Ovary (tissue), 9 donors: Measurements from ENCODE around the gene DLL1. TPM values are rescaled to one million over a fixed set of nuclear protein-coding genes. Genes with fewer than 3 reads are reported as not detected.

Experiments used
- DNase-seq, 5 donors: peaks; one replicate each; pipeline ENCODE4 v3.0.0-alpha.2; 2019 to 2020
- H3K27ac ChIP-seq, 2 donors: fragments of 200-600 bp; one replicate each; pipeline versions ENCODE4 v1.5.1 to v1.8.0; 2019 to 2022
- H3K27me3 ChIP-seq: fragments of 200-600 bp; one replicate; pipeline ENCODE4 v1.8.0; 2022
- H3K36me3 ChIP-seq: fragments of 200-600 bp; sonication (generic); one replicate; pipeline ENCODE4 v1.5.1; 2019
- H3K4me1 ChIP-seq: one replicate; pipeline ENCODE4 v1.8.1; 2013; ENCODE audit warnings: mild to moderate bottlenecking, moderate library complexity; ENCODE audit not compliant: insufficient read depth
- H3K4me3 ChIP-seq: fragments of 200-600 bp; sonication (generic); one replicate; pipeline ENCODE4 v1.5.1; 2017
- H3K9me3 ChIP-seq, 2 donors: fragments of 200-600 bp in 1 of 2; sonication (generic) in 1 of 2; one replicate each; pipeline versions ENCODE4 v1.5.1 to v1.8.1; 2013 to 2019; ENCODE audit warnings: mild to moderate bottlenecking in 1 of 2, moderate library complexity in 1 of 2
- CTCF ChIP-seq, 3 donors: fragments of 450-650 bp in 2 of 3; fragments of 200-600 bp in 1 of 3; IDR thresholded peaks; one replicate each; pipeline versions ENCODE4 v1.5.1 to v1.8.0; 2016 to 2022; ENCODE audit warnings: antibody characterized with exemption in 3 of 3, mild to moderate bottlenecking in 1 of 3
- EP300 ChIP-seq: sonication (generic); formaldehyde crosslinking; IDR thresholded peaks from one replicate; pipeline ENCODE4 v1.6.1; 2017; ENCODE audit warnings: antibody characterized with exemption
- POLR2A ChIP-seq: fragments of 450-650 bp; IDR thresholded peaks from one replicate; pipeline ENCODE4 v1.6.1; 2017; ENCODE audit warnings: antibody characterized with exemption, mild to moderate bottlenecking, moderate library complexity
- WGBS, 3 donors: extraction: QIAGEN DNeasy Blood & Tissue Kit in 1 of 3; methylation state at CpG; one replicate each; pipeline versions ENCODE4 v1.1.5 to v1.1.7; 2013 to 2017; 5-methylcytosine and 5-hydroxymethylcytosine counted together
- intact Hi-C, 4 donors: fragments of 100-400 bp; cut with DNase I; formaldehyde crosslinking; loops; one replicate each; pipeline versions ENCODE4 v1.11.0 to v1.15.1; 2022 to 2023
- polyA plus RNA-seq, 2 donors: library from polyadenylated mRNA; stranded (reverse); fragments of 200-250 nt in 1 of 2; fragments of 350-450 nt in 1 of 2; fragmentation: Illumina TruSeq in 1 of 2; extraction: RNeasy Lipid Tissue Mini Kit (QIAGEN cat#74804) in 1 of 2; gene quantifications; one replicate each; pipeline ENCODE4 v1.2.3, GENCODE V29; 2013 to 2014
- total RNA-seq, 7 donors: library from RNA; depleted of rRNA in 2 of 7; stranded (reverse); fragments of >200 nt in 2 of 7; fragmentation: NEBNext Ultra II Directional in 3 of 7; extraction: Animal tissue kit (Norgen Biotek cat#: 25700) in 3 of 7; gene quantifications; one replicate each; pipeline versions ENCODE4 v1.1.0 to v1.2.4, GENCODE V29; 2016 to 2023
- donor health status: DM: no; HTN: no; CAD: no; lungs with moderate emphysema.
- donor health status: DM: no; HTN: no; CAD: no.
- donor health status: Bipolar disorder and iron deficiency.
- donor health status: DM: yes; HTN: yes; CAD: no.
- donor health status: DM: no; HTN: no; CAD: no.
- donor health status: DM: yes; HTN: yes; CAD: no.

DLL1 gene
- total and polyA plus RNA-seq, 9 donors = 0.90 to 11.5 (median 2.4) TPM

- 11 to 38% (median 21%) methylated on average over 36 of the region's 36 CpGs for WGBS, 3 donors
- TF ChIP-seq EP300 (no peak), CTCF (IDR thresholded peaks at IDR 0.05) (no peak), POLR2A (no peak)
- DNase-seq = peak; percentile 67 to 86 (median 82)
- no peaks in the 10 kb centered on the region for H3K36me3 ChIP-seq
- H3K9me3 ChIP-seq = no peaks in the 10 kb centered on the region
- no peaks in the 10 kb centered on the region for H3K27me3 ChIP-seq
- H3K4me1 ChIP-seq = peaks cover 19% of the 10 kb centered on the region
- peak overlapping the region; percentile 28 for H3K4me3 ChIP-seq
- peak overlapping the region in 1 of 2 donors; percentile 46 for H3K27ac ChIP-seq
- intact Hi-C loops = no loop called here
Measured at GRCh38 chr6:170279977-170280688, 10.7 kb downstream of the DLL1 start.

GRCh38 chr6:170279426-170279825 lies 11.5 kb downstream of the DLL1 start:
- peaks cover 19% of the 10 kb centered on the region for H3K4me1 ChIP-seq

GRCh38 chr6:170278743-170279094 lies 12.2 kb downstream of the DLL1 start:
- H3K4me1 ChIP-seq = peaks cover 19% of the 10 kb centered on the region
- H3K27me3 ChIP-seq = no peaks in the 10 kb centered on the region
- TF ChIP-seq CTCF (IDR thresholded peaks at IDR 0.05) (no peak), EP300 (no peak), POLR2A (no peak)
- H3K27ac ChIP-seq = no peak overlapping the region
- H3K36me3 ChIP-seq = no peaks in the 10 kb centered on the region
- no peak overlapping the region for H3K4me3 ChIP-seq
- no peak for DNase-seq
- intact Hi-C loops = no loop called here
- no peaks in the 10 kb centered on the region for H3K9me3 ChIP-seq
- WGBS, 3 donors = 79 to 82% (median 81%) methylated on average over 9 of the region's 9 CpGs

More at GRCh38 chr6:170279426-170279825, 11.5 kb downstream of the DLL1 start:
- intact Hi-C loops = no loop called here
- no peak overlapping the region for H3K4me3 ChIP-seq
- WGBS, 3 donors = 82 to 88% (median 86%) methylated on average over 8 of the region's 8 CpGs
- H3K27ac ChIP-seq = no peak overlapping the region
- no peaks in the 10 kb centered on the region for H3K36me3 ChIP-seq
- no peaks in the 10 kb centered on the region for H3K9me3 ChIP-seq
- no peak for TF ChIP-seq POLR2A
- DNase-seq = peak in 1 of 5 donors; percentile 24
- no peaks in the 10 kb centered on the region for H3K27me3 ChIP-seq

GRCh38 chr6:170277893-170278742 lies 12.8 kb downstream of the DLL1 start:
- DNase-seq = peak in 2 of 5 donors; percentile 11 to 21
- no peak for TF ChIP-seq EP300
- TF ChIP-seq CTCF (IDR thresholded peaks at IDR 0.05) = no peak
- Histone ChIP-seq H3K27ac (no peak overlapping the region), H3K27me3 (no peaks in the 10 kb centered on the region), H3K4me1 (peaks cover 19% of the 10 kb centered on the region), H3K36me3 (no peaks in the 10 kb centered on the region), H3K9me3 (no peaks in the 10 kb centered on the region), H3K4me3 (no peak overlapping the region)
- intact Hi-C loops = no loop called here
- WGBS, 3 donors = 93 to 95% (median 94%) methylated on average over 8 of the region's 8 CpGs
